Kidney epithelial cell (primary cell): ENCODE results near the gene PUS10. TPM values are rescaled to one million over a fixed set of nuclear protein-coding genes. Genes with fewer than 3 reads are reported as not detected.

ENCODE experiments used
- DNase-seq: peaks from one replicate; pipeline ENCODE4 v3.0.0-alpha.2; 2010; ENCODE audit warnings: low read depth
- H3K27me3 ChIP-seq: 2 replicates; pipeline ENCODE4 v1.6.0; 2011; ENCODE audit warnings: low read length; ENCODE audit not compliant: control insufficient read depth, insufficient read depth
- H3K36me3 ChIP-seq: 2 replicates; pipeline ENCODE4 v1.5.1; 2011; ENCODE audit warnings: low read length; ENCODE audit not compliant: control insufficient read depth, insufficient read depth
- H3K4me3 ChIP-seq: 2 replicates; pipeline ENCODE4 v1.5.1; 2011; ENCODE audit warnings: low read depth, mild to moderate bottlenecking, control low read depth, low read length
- total RNA-seq: library from RNA; depleted of rRNA; stranded (reverse); fragments of >200 nt; gene quantifications from 2 replicates; pipeline ENCODE4 v1.2.3, GENCODE V29; 2015
- TF ChIP-seq, protein P1 (sequence below): IDR thresholded peaks from 2 replicates; pipeline ENCODE4 v1.5.1; 2011; ENCODE audit warnings: mild to moderate bottlenecking, moderate library complexity, low read length, control low read depth, inconsistent platforms; ENCODE audit not compliant: insufficient read depth, poor library complexity, severe bottlenecking

The PUS10 gene
- total RNA-seq, 1 donor from 2014 or later, result 8.9 TPM

- Histone ChIP-seq H3K27me3 (no peaks in the 10 kb centered on the region), H3K36me3 (no peaks in the 10 kb centered on the region), H3K4me3 (no peak overlapping the region)
- DNase-seq, result no peak
- TF ChIP-seq, protein P1, sequence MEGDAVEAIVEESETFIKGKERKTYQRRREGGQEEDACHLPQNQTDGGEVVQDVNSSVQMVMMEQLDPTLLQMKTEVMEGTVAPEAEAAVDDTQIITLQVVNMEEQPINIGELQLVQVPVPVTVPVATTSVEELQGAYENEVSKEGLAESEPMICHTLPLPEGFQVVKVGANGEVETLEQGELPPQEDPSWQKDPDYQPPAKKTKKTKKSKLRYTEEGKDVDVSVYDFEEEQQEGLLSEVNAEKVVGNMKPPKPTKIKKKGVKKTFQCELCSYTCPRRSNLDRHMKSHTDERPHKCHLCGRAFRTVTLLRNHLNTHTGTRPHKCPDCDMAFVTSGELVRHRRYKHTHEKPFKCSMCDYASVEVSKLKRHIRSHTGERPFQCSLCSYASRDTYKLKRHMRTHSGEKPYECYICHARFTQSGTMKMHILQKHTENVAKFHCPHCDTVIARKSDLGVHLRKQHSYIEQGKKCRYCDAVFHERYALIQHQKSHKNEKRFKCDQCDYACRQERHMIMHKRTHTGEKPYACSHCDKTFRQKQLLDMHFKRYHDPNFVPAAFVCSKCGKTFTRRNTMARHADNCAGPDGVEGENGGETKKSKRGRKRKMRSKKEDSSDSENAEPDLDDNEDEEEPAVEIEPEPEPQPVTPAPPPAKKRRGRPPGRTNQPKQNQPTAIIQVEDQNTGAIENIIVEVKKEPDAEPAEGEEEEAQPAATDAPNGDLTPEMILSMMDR, result no peak
Observed at GRCh38 chr2:60957643-60958042, 60.4 kb downstream of the PUS10 start.

GRCh38 chr2:60957224-60957623, 60.8 kb downstream of the PUS10 start:
- H3K4me3 ChIP-seq, result no peak overlapping the region
- no peaks in the 10 kb centered on the region for H3K36me3 ChIP-seq
- DNase-seq, result no peak
- TF ChIP-seq, protein P1, result no peak
- no peaks in the 10 kb centered on the region for H3K27me3 ChIP-seq

- no peak for DNase-seq
- no peaks in the 10 kb centered on the region for H3K27me3 ChIP-seq
- H3K36me3 ChIP-seq, result no peaks in the 10 kb centered on the region
- no peak overlapping the region for H3K4me3 ChIP-seq
- TF ChIP-seq, protein P1, result no peak
Observed at GRCh38 chr2:60954139-60954538, 63.9 kb downstream of the PUS10 start.

- H3K27me3 ChIP-seq, result no peaks in the 10 kb centered on the region
- no peak for DNase-seq
- H3K36me3 ChIP-seq, result no peaks in the 10 kb centered on the region
- TF ChIP-seq, protein P1, result no peak
- no peak overlapping the region for H3K4me3 ChIP-seq
Observed at GRCh38 chr2:60948926-60949579, 69.0 kb downstream of the PUS10 start.

DNA sequence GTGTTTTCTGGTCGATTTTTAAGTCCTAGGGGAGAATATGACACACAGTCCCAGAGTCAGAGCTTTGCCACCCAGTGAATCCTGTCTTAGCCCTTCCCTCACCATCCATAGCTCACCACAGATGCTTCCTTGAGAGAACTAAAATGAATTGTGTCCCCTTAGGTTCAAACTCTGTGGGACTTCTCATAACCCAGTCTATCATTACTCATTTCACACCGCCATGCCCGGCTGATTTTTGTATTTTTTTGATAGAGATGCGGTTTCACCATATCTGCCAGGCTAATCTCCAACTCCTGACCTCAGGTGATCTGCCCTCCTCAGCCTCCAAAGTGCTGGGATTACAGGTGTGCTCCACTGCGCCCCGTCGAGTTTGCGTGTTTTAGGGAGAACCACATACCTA, 69.9 kb downstream of the PUS10 start:
- no peak overlapping the region for H3K4me3 ChIP-seq
- TF ChIP-seq, protein P1, result no peak
- no peaks in the 10 kb centered on the region for H3K36me3 ChIP-seq
- no peak for DNase-seq
- H3K27me3 ChIP-seq, result no peaks in the 10 kb centered on the region

DNA sequence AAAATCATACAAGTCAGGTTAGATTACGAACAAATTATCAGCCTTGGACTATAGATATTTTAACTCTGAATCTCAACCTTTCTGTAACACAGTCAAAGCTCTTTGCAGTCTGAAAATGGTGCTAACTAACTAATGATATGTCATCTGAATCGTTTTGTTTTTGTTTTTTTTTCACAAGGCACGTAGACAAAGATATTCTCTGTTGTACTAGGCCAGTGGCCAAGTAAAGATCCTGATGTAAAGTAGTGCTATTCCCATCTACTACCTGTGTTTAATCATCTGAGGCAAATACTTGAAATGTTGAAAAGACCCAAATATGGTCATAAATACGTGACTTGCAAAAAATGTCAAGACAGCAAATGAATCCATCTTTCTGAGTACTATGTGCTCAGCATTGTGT, 71.0 kb downstream of the PUS10 start:
- Histone ChIP-seq H3K4me3 (no peak overlapping the region), H3K36me3 (no peaks in the 10 kb centered on the region), H3K27me3 (no peaks in the 10 kb centered on the region)
- no peak for DNase-seq
- TF ChIP-seq, protein P1, result no peak
